ENCODE data around the gene STON2.
"Not testable (repeated sequence)": the region's sequence is repeated elsewhere in the genome, so short reads cannot be mapped to it uniquely, and the experiment has no call there.

Gene STON2

GRCh38 chr14:81380009-81380408 lies 20.1 kb downstream of the STON2 start:
- DNase-seq (ENCODE audit: low spot score): not testable (repeated sequence)

DNA sequence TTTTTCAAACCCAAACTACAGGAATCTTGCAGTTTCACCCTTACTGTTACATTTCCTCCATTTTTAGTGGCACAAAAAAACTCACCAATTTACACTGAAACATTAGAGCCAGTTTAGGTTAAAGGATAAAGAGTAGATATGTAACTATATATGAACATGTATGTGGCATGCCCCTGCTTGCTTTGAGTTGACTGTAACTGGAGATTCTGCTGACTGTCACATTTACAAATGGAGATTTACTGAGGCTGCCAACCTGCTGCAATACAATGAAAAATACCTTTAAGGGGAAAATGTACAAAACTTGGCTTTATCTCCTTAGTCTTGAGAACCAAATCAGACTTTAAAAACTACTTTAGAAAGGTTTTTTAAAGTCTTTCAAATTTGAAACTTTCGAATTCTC lies 28.3 kb downstream of the STON2 start:
- no peak for DNase-seq (ENCODE audit: low spot score)

DNA sequence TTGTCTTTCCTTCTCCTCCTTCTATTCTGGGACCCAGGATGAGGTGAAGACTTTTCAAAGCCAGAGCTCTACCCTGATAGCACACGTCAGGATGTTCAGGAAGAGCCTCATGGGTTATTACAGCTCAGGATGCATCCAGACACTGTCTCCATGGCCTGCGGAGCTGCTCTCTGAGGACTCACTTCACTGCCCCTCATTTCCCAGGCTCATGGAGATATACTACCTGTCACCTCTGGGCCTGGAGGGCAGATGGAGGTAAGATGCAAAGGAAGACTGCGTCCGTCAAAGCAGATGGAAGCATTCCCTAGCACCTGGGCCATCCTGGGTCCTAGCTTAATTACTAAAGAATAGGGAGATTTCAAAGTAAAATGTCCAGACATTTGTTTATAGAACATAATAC lies 32.6 kb downstream of the STON2 start:
- no peak for DNase-seq (ENCODE audit: low spot score)

- DNase-seq (ENCODE audit: low spot score): no peak
These were observed 33.2 kb downstream of the STON2 start for GRCh38 chr14:81366884-81367283.

DNA sequence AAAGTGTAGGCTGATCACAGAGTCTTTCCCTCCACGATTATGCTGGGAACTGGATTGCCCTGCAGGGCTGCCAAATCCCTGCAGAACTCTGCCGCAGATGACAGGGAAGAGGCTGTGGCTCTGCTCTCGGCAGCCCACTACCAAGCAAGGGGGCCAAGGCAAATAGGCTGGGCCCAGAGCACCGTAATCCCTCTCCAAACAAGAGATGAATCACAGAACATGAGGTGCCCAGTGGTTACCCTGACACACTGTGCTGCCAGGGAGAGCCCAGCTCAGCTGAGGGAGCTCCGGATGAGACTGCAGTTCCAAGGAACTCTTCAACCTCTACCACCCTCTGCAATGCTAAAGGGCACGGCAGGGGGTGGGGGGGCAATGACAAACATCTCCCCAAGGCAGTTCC lies 33.9 kb downstream of the STON2 start:
- DNase-seq (ENCODE audit: low spot score): no peak

DNA sequence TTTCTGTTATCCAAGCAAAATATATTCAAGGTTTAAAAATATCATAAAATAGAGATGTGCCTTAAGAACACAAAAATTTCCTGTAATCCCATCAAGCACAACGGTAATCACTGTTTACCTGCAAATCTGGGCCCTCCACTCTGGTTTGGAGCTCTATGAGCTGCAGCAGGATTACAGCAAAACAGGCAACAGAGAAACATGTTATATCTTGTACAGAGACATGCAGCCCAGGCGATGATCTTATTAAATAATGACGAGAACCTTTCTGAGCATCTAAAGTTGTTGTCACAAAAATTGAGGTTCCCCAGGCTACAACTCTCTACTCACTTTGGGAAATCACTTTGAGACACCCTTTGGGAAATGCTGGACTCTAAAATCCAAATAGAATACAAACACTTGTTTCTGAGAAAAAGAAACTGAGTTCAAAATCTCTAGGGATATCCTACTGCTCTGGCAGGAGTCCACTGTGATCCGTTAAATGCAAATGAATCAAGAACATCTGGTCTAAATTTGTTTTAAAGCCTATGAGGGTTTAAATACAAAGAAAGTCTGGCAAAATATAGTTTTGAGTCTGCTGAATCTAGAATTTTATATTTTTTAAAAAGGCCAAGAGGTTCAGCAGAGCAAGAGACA lies 36.3 kb downstream of the STON2 start:
- DNase-seq (ENCODE audit: low spot score): no peak

DNA sequence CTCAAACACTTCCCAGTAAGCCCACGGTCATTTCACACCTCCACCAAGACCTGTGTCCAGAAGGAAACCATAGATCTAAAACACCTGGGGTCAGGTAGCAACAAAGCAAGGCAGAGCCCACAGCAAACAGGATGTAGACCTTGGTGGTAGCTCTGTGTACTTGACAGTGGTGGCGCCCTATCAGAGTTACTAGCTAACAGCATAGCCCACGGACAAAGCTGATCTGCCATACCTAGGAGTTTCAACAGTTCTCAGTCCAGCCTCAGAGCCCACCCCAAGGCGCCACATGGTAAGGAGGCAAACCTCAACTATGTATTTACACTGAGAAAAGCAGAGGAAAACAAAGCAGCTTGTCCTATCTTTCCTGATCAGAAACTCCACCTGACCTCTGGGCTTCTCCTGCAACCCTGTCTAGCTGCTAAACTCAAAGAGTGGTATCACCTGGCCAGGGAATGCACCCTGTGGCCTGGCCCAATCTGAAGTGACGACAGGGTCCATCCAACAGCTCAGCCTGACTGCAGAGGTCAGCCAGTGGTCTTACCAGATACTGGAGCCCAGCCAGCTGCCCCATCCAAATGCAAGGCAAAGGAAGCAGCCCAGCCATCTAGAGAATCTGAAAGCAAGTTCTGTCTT lies 46.3 kb downstream of the STON2 start:
- DNase-seq (ENCODE audit: low spot score): no peak

- DNase-seq (ENCODE audit: low spot score): no peak
These were observed 47.7 kb downstream of the STON2 start for GRCh38 chr14:81352413-81352812.

GRCh38 chr14:81351205-81351604 lies 48.9 kb downstream of the STON2 start:
- no peak for DNase-seq (ENCODE audit: low spot score)

GRCh38 chr14:81350344-81351130 lies 49.6 kb downstream of the STON2 start:
- DNase-seq (ENCODE audit: low spot score): no peak

DNA sequence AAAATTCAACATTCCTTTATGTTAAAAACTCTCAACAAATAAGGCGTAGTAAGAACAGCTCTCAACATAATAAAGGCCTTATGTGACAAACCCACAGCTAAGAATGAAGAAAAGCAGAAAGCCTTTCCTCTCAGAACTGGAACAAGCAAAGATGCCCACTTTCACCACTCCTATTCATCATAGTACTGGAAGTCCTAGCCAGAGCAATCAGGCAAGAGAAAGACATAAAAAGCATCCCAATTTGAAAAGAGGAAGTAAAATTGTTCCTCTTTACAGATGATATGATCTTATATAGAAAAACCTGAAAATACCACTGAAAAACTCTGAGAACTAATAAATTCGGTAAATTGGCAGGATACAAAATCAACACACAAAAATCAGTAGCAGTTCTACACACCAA lies 52.1 kb downstream of the STON2 start:
- no peak for DNase-seq (ENCODE audit: low spot score)

GRCh38 chr14:81345781-81346180 lies 54.3 kb downstream of the STON2 start:
- DNase-seq (ENCODE audit: low spot score): no peak

GRCh38 chr14:81344481-81345160 lies 55.5 kb downstream of the STON2 start:
- no peak for DNase-seq (ENCODE audit: low spot score)

- no peak for DNase-seq (ENCODE audit: low spot score)
These were observed 56.4 kb downstream of the STON2 start for GRCh38 chr14:81343701-81344100.

DNA sequence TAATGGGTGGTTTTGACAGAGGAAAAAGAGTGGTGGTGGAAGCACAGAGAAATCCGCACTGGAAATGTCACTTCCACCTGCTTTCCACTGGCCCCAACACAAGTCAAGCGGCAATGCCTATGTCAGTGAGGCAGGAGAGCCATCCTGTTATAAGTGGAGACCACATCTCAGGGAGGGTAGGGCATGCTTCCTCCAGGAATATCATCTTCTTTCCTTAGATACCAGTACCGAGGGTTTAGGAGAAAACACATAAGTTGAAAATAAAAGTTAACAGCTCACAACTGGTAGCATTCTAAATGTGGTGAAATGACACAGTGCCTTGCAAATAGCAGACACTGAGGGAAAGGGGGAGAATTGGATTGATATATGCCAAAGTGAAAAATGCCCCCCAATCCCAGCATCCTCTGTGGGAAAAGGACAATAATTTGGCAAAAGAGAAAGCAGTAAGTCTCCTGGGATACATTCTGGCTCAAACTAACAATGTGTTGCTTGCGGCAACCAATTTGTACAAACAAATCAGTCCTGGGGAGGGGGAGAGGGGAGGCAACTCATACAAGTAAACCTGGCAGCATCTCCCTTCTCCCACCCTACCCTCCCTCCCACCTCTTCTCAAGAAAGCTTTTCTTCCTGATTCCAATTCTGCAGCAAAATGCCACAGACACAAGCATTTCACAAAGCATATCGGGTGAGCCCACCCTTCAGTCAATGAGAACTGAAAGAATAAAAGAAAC lies 57.1 kb downstream of the STON2 start:
- no peak for DNase-seq (ENCODE audit: low spot score)

- DNase-seq (ENCODE audit: low spot score): no peak
These were observed 58.3 kb downstream of the STON2 start for GRCh38 chr14:81341781-81342180.

DNA sequence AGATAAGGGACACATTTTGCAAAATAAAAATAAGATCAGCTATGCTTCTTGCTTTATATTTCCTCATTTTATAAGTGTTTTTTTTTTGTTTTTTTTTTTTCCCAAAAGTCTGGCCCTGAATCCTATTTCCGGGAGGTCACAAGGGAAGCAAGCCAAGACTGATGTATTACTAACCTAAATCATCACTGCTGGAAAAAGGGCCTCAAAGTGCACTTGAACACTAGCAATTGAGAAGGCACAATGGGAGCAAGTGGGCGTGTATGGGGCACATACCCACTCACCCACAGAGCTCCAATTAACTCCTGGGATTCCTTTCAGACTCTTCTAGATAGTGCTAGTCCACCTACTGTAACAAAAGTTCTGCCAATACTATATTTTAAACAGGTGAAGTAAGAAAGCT lies 58.8 kb downstream of the STON2 start:
- DNase-seq (ENCODE audit: low spot score): no peak

DNA sequence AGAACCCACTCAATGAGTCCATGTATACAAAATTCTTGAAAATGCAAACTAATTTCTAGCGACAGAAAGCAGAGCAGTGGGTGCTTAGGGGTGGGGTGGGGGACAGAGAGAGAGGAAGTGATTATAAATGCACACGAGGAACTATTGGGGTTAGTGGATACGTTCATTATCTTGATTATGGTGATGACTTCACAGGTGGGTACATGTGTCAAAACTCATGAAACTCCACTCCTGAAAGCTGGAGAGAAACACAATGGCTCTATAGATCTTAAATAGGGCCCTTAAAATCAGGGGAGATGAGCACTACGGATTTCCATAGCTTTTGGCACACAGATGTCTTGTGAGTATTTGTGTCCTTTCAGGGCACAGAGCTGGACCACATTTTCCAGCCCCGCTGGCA lies 59.9 kb downstream of the STON2 start:
- DNase-seq (ENCODE audit: low spot score): no peak

GRCh38 chr14:81337073-81337472 lies 63.1 kb downstream of the STON2 start:
- DNase-seq (ENCODE audit: low spot score): no peak

GRCh38 chr14:81336009-81336408 lies 64.1 kb downstream of the STON2 start:
- DNase-seq (ENCODE audit: low spot score): no peak

DNA sequence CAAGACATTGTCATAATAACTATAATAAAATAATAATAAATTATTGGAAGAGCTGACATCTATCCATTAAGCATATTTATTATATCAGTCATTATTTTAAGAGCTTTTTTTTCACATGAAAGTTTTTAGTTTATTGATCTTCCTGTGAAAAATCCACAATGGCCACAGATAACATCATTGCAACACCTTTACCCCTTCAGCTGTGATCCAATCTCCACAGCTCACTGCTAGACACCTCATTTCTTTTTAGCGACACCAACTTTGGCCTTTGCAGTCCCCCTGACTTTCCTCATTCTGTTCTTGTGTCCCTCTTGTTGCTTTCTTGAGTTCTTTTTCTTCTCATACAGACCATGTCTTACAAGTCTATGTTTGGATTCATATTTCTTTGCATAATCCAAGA lies 67.4 kb downstream of the STON2 start:
- DNase-seq (ENCODE audit: low spot score): no peak
